Panc1 (cell line): ENCODE measurements around the gene FGF14. TPM values are rescaled to one million over a fixed set of nuclear protein-coding genes. Genes with fewer than 3 reads are reported as not detected.
"Not testable (repeated sequence)": the region's sequence is repeated elsewhere in the genome, so short reads cannot be mapped to it uniquely, and the experiment has no call there.

Source experiments
- ATAC-seq: fragments of 200-7000 bp; cut with Tn5 transposase; 2 replicates; pipeline ENCODE4 v1.9.1; 2020; ENCODE audit warnings: mild to moderate bottlenecking, moderate library complexity
- BruUV-seq: library from RNA; stranded (reverse); fragments of 400-500 nt; replicated peaks from 2 replicates; lab custom pipeline; 2021; lab: Mats Ljungman, UMichigan
- CTCF ChIA-PET: fragments of 300-600 bp; sonication (Branson Sonifier 250); formaldehyde crosslinking; loops from one replicate; lab custom pipeline; 2022; ENCODE audit warnings: antibody characterized with exemption; lab: Charles Lee
- POLR2A ChIA-PET: fragments of 300-600 bp; sonication (Branson Sonifier 250); formaldehyde crosslinking; loops from one replicate; lab custom pipeline; 2022; ENCODE audit warnings: antibody characterized with exemption; lab: Charles Lee
- DNase-seq: peaks from one replicate; pipeline ENCODE4 v3.0.0-alpha.2; 2010; ENCODE audit warnings: low read depth, low spot score
- H3K27ac ChIP-seq: 2 replicates; pipeline ENCODE4 v1.5.1; 2011; ENCODE audit warnings: mild to moderate bottlenecking, low read length, inconsistent platforms
- H3K27me3 ChIP-seq: fragments of 200-500 bp; sonication (Bioruptor generic); 2 replicates; pipeline ENCODE4 v1.6.0; 2014; ENCODE audit warnings: low read length, inconsistent platforms; ENCODE audit not compliant: control insufficient read depth, insufficient read depth
- H3K36me3 ChIP-seq: fragments of 200-500 bp; sonication (Bioruptor generic); 2 replicates; pipeline ENCODE4 v1.5.1; 2014; ENCODE audit warnings: inconsistent platforms, mild to moderate bottlenecking, low read length, moderate library complexity; ENCODE audit not compliant: control insufficient read depth, insufficient read depth
- H3K4me1 ChIP-seq: 2 replicates; pipeline ENCODE4 v1.5.1; 2011; ENCODE audit warnings: inconsistent platforms, mild to moderate bottlenecking, low read length, moderate library complexity; ENCODE audit not compliant: control insufficient read depth, insufficient read depth
- H3K4me3 ChIP-seq, 2 experiments: 2 replicates each; pipeline ENCODE4 v1.5.1; 2011 to 2012; ENCODE audit warnings: low read depth in 2 of 2, low read length in 2 of 2, mild to moderate bottlenecking in 2 of 2, inconsistent platforms in 1 of 2, moderate library complexity in 1 of 2
- H3K9me3 ChIP-seq: fragments of 200-500 bp; sonication (Bioruptor generic); 2 replicates; pipeline ENCODE4 v1.5.1; 2014; ENCODE audit warnings: low read depth, mild to moderate bottlenecking, inconsistent platforms, low read length, moderate library complexity; ENCODE audit not compliant: control insufficient read depth, insufficient read depth
- CTCF ChIP-seq: fragments of 450-650 bp; IDR thresholded peaks from 2 replicates; pipeline ENCODE4 v1.5.1; 2017; ENCODE audit warnings: mild to moderate bottlenecking
- POLR2AphosphoS5 ChIP-seq: IDR thresholded peaks from 2 replicates; pipeline ENCODE4 v1.6.1; 2012; ENCODE audit warnings: mild to moderate bottlenecking, low read depth, low read length, moderate library complexity
- SIN3A ChIP-seq: IDR thresholded peaks from 2 replicates; pipeline ENCODE4 v1.6.1; 2012; ENCODE audit warnings: low read depth, mild to moderate bottlenecking, low read length, moderate library complexity, borderline replicate concordance; ENCODE audit not compliant: insufficient read depth
- TCF7L2 ChIP-seq: IDR thresholded peaks from 2 replicates; pipeline ENCODE4 v1.6.1; 2011; ENCODE audit warnings: mild to moderate bottlenecking, low read depth, low read length, inconsistent platforms
- in situ Hi-C: cut with HindIII; loops from 2 replicates; pipeline ENCODE4 v1.10.0; 2016; ENCODE audit warnings: low sequenced_read_pairs, low pct_unique_long_range_greater_than_20kb
- intact Hi-C: fragments of 100-400 bp; cut with micrococcal nuclease; formaldehyde crosslinking; loops from one replicate; pipeline ENCODE4 v1.10.0; 2022; ENCODE audit not compliant: unreplicated experiment
- total RNA-seq: library from RNA; stranded (reverse); gene quantifications from one replicate; pipeline ENCODE4 v1.2.1, GENCODE V29; 2021; ENCODE audit not compliant: unreplicated experiment
- TF ChIP-seq, protein P1 (sequence below), 2 experiments: IDR thresholded peaks; 2 replicates each; pipeline ENCODE4 v1.6.1; 2011 to 2012; ENCODE audit warnings: low read depth in 2 of 2, control low read depth in 1 of 2, low read length in 1 of 2, mild to moderate bottlenecking in 1 of 2, moderate library complexity in 1 of 2; ENCODE audit not compliant: insufficient read depth in 1 of 2

Gene FGF14
- total RNA-seq, 1 experiment from 2014 or later = 0.03 TPM

DNA sequence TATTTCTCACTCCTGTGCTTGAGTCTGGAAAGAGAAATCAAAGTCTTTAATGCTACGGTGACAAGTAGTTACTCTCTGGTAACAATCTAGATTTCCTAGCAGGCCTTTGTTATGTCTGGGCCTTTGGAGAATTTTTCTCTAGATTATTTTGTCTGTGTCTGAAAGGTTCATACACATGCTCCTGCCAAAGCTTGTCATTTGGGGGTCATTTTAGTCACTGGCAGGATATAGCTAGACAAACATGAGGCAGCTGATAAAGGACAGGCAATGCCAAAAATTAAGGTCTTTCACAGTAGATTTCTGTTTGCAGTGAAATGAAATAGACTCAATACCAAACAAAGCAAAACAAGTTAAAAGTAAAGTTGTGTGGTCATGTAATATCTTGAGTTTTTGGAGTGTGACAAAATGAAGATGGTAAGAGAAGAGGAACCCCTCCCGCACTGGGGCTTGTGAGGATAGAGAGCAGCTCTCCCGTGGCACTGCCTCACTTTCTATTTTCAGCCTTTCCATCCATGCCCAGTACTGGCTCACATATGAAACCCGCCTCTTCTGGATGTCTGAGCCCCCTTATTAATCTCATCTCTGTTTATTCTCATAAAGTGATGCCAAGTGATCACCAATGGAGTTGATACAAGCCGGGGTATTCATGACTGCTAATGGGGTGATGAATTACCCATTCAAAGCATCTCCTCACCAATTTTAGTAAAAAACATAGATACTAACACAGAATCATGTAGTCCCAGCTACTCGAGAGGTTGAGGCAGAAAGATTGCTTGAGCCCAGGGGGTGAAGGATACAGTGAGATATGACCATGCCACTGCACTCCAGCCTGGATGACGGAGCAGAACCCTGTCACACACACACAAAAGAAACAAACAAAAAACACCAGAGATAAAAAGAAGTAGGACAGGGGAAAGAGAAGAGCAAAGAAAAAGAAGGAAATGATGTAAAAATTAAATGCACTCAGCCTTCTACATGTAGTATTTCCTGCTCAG lies 389.3 kb downstream of the FGF14 start:
- no peak for TF ChIP-seq POLR2AphosphoS5
- CTCF ChIA-PET = no interaction called here
- Histone ChIP-seq H3K36me3 (no peaks in the 10 kb centered on the region), H3K27me3 (no peaks in the 10 kb centered on the region), H3K27ac (no peak overlapping the region), H3K4me3 (no peak overlapping the region), H3K4me1 (no peaks in the 10 kb centered on the region), H3K9me3 (no peaks in the 10 kb centered on the region)
- intact Hi-C loops = no loop called here
- ATAC-seq (no peak), DNase-seq (no peak)
- BruUV-seq = no TSS peak
- in situ Hi-C loops = no loop called here
- POLR2A ChIA-PET = no interaction called here

- H3K4me1 ChIP-seq, H3K27ac ChIP-seq, H3K27me3 ChIP-seq, ATAC-seq, in situ Hi-C loops, H3K4me3 ChIP-seq, BruUV-seq, DNase-seq, H3K9me3 ChIP-seq, intact Hi-C loops, POLR2A ChIA-PET, CTCF ChIA-PET, H3K36me3 ChIP-seq: not testable (repeated sequence)
Measured at GRCh38 chr13:102011455-102011854, 390.4 kb downstream of the FGF14 start.

GRCh38 chr13:102003848-102004570 lies 397.8 kb downstream of the FGF14 start:
- H3K36me3 ChIP-seq = no peaks in the 10 kb centered on the region
- TF ChIP-seq, protein P1, sequence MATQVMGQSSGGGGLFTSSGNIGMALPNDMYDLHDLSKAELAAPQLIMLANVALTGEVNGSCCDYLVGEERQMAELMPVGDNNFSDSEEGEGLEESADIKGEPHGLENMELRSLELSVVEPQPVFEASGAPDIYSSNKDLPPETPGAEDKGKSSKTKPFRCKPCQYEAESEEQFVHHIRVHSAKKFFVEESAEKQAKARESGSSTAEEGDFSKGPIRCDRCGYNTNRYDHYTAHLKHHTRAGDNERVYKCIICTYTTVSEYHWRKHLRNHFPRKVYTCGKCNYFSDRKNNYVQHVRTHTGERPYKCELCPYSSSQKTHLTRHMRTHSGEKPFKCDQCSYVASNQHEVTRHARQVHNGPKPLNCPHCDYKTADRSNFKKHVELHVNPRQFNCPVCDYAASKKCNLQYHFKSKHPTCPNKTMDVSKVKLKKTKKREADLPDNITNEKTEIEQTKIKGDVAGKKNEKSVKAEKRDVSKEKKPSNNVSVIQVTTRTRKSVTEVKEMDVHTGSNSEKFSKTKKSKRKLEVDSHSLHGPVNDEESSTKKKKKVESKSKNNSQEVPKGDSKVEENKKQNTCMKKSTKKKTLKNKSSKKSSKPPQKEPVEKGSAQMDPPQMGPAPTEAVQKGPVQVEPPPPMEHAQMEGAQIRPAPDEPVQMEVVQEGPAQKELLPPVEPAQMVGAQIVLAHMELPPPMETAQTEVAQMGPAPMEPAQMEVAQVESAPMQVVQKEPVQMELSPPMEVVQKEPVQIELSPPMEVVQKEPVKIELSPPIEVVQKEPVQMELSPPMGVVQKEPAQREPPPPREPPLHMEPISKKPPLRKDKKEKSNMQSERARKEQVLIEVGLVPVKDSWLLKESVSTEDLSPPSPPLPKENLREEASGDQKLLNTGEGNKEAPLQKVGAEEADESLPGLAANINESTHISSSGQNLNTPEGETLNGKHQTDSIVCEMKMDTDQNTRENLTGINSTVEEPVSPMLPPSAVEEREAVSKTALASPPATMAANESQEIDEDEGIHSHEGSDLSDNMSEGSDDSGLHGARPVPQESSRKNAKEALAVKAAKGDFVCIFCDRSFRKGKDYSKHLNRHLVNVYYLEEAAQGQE (IDR thresholded peaks at IDR 0.05; ENCODE audit: insufficient read depth in 1 of 2, low read depth in 2 of 2, low read length in 1 of 2) = no peak
- TF ChIP-seq CTCF (no peak), TCF7L2 (no peak), POLR2AphosphoS5 (no peak), SIN3A (no peak)

More at GRCh38 chr13:102003848-102004570, 397.8 kb downstream of the FGF14 start:
- POLR2A ChIA-PET = no interaction called here
- Histone ChIP-seq H3K4me3 (no peak overlapping the region), H3K27ac (no peak overlapping the region), H3K9me3 (no peaks in the 10 kb centered on the region), H3K27me3 (no peaks in the 10 kb centered on the region), H3K4me1 (no peaks in the 10 kb centered on the region)
- CTCF ChIA-PET = no interaction called here
- no TSS peak for BruUV-seq
- in situ Hi-C loops (no loop called here), intact Hi-C loops (no loop called here)
- ATAC-seq = no peak
- no peak for DNase-seq
